DOHH2 (cell line): Measurements from ENCODE around the gene PKM.
"Not testable (repeated sequence)": the region's sequence is repeated elsewhere in the genome, so short reads cannot be mapped to it uniquely, and the experiment has no call there.

Source experiments
- H3F3A ChIP-seq: fragments of 200-600 bp; sonication (generic), shearing (Covaris generic); 2 replicates; pipeline ENCODE4 v1.6.0; 2016; ENCODE audit warnings: antibody characterized with exemption, mild to moderate bottlenecking; ENCODE audit not compliant: control insufficient read depth, insufficient read depth
- H3K27ac ChIP-seq: fragments of 200-600 bp; sonication (generic); 2 replicates; pipeline ENCODE4 v1.5.1; 2014; ENCODE audit warnings: low read depth, mild to moderate bottlenecking, low read length, moderate library complexity
- H3K27me3 ChIP-seq: fragments of 200-600 bp; sonication (generic); 2 replicates; pipeline ENCODE4 v1.6.1; 2014; ENCODE audit warnings: mild to moderate bottlenecking, low read length, mixed read lengths; ENCODE audit not compliant: control insufficient read depth
- H3K36me3 ChIP-seq: fragments of 200-600 bp; sonication (generic); 2 replicates; pipeline ENCODE4 v1.6.1; 2014; ENCODE audit warnings: mild to moderate bottlenecking, low read length, moderate library complexity, mixed read lengths; ENCODE audit not compliant: control insufficient read depth
- H3K4me1 ChIP-seq: fragments of 200-600 bp; sonication (generic); 2 replicates; pipeline ENCODE4 v1.6.1; 2014; ENCODE audit warnings: mild to moderate bottlenecking, low read length, mixed read lengths; ENCODE audit not compliant: control insufficient read depth
- H3K4me2 ChIP-seq: fragments of 200-600 bp; sonication (generic); 2 replicates; pipeline ENCODE4 v1.6.0; 2014; ENCODE audit warnings: mild to moderate bottlenecking, low read length, moderate library complexity
- H3K4me3 ChIP-seq: fragments of 200-600 bp; sonication (generic); 2 replicates; pipeline ENCODE4 v1.5.1; 2014; ENCODE audit warnings: mild to moderate bottlenecking, low read length, mixed read lengths
- H3K79me2 ChIP-seq: fragments of 200-600 bp; sonication (generic); 2 replicates; pipeline ENCODE4 v1.6.1; 2014; ENCODE audit warnings: mild to moderate bottlenecking, low read length, mixed read lengths; ENCODE audit not compliant: control insufficient read depth
- H3K9me2 ChIP-seq: fragments of 200-600 bp; sonication (generic); replicated peaks from 2 replicates; pipeline ENCODE4 v1.6.1; 2014; ENCODE audit warnings: mild to moderate bottlenecking, low read length, mixed read lengths; ENCODE audit not compliant: control insufficient read depth
- H3K9me3 ChIP-seq: fragments of 200-600 bp; sonication (generic); 2 replicates; pipeline ENCODE4 v1.6.1; 2014; ENCODE audit warnings: antibody characterized with exemption, low read length, mixed read lengths; ENCODE audit not compliant: control insufficient read depth, insufficient read depth
- H4K20me1 ChIP-seq: fragments of 200-600 bp; sonication (generic); 2 replicates; pipeline ENCODE4 v1.6.0; 2014; ENCODE audit warnings: low read depth, mild to moderate bottlenecking, antibody characterized with exemption, low read length, moderate library complexity; ENCODE audit not compliant: control insufficient read depth, insufficient read depth
- CTCF ChIP-seq: fragments of 200-600 bp; sonication (generic); IDR thresholded peaks from one replicate; pipeline ENCODE4 v1.5.1; 2014; ENCODE audit warnings: antibody characterized with exemption, mild to moderate bottlenecking, low read depth, low read length; ENCODE audit not compliant: poor library complexity, severe bottlenecking
- EZH2phosphoT487 ChIP-seq: fragments of 200-600 bp; sonication (generic); IDR thresholded peaks from 2 replicates; pipeline ENCODE4 v1.6.1; 2017; ENCODE audit warnings: borderline replicate concordance, mild to moderate bottlenecking, antibody characterized with exemption, low read length, moderate library complexity, mixed read lengths

Gene PKM

GRCh38 chr15:72173864-72174550 lies 57.0 kb downstream of the PKM start:
- H3K9me3 ChIP-seq, result no peaks in the 10 kb centered on the region
- TF ChIP-seq EZH2phosphoT487 (no peak), CTCF (no peak)
- peaks cover 15% of the 10 kb centered on the region; the same call in 1 of the 2 replicates for H3K27me3 ChIP-seq
- H3K4me1 ChIP-seq, result no peaks in the 10 kb centered on the region
- no peaks in the 10 kb centered on the region for H3K36me3 ChIP-seq
- H3K27ac ChIP-seq, result no peak overlapping the region
- no peak overlapping the region for H3K4me3 ChIP-seq
- H3K4me2 ChIP-seq, result no peak overlapping the region
- H3F3A ChIP-seq, result no peaks in the 10 kb centered on the region
- no peaks in the 10 kb centered on the region for H4K20me1 ChIP-seq
- H3K79me2 ChIP-seq, result no peaks in the 10 kb centered on the region
- H3K9me2 ChIP-seq, result no peaks in the 10 kb centered on the region

DNA sequence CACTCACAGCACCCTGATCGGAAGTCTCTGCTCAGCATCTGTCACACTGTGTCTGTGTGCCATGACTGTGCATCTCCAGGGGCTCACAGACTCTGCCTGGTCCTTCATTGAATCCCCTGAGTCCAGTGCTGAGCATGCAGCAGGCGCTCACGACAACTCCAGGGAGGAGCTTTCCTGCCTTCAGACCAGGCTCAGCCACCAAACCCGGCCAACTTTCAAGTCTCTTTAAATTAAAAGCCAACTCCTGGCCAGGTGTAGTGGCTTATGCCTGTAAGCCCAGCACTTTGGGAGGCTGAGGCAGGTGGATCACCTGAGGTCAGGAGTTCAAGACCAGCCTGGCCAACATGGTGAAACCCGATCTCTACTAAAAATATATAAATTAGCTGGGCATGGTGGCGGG lies 57.6 kb downstream of the PKM start:
- TF ChIP-seq CTCF (no peak), EZH2phosphoT487 (no peak)
- H3K4me3 ChIP-seq, result no peak overlapping the region
- no peaks in the 10 kb centered on the region for H3K4me1 ChIP-seq
- H3K4me2 ChIP-seq, result no peak overlapping the region
- H3F3A ChIP-seq, result no peaks in the 10 kb centered on the region
- H4K20me1 ChIP-seq, result no peaks in the 10 kb centered on the region
- H3K27me3 ChIP-seq, result peaks cover 21% of the 10 kb centered on the region; the same call in 1 of the 2 replicates
- H3K9me2 ChIP-seq, result no peaks in the 10 kb centered on the region
- no peaks in the 10 kb centered on the region for H3K36me3 ChIP-seq
- no peak overlapping the region for H3K27ac ChIP-seq
- no peaks in the 10 kb centered on the region for H3K79me2 ChIP-seq
- H3K9me3 ChIP-seq, result no peaks in the 10 kb centered on the region

GRCh38 chr15:72172796-72173195 lies 58.2 kb downstream of the PKM start:
- TF ChIP-seq EZH2phosphoT487 (no peak), CTCF (no peak)
- Histone ChIP-seq H3K4me1 (no peaks in the 10 kb centered on the region), H3K4me3 (no peak overlapping the region), H3K4me2 (no peak overlapping the region), H3K27me3 (peaks cover 21% of the 10 kb centered on the region; the same call in 1 of the 2 replicates), H3K9me2 (no peaks in the 10 kb centered on the region), H3K79me2 (no peaks in the 10 kb centered on the region), H3K36me3 (no peaks in the 10 kb centered on the region), H3K9me3 (no peaks in the 10 kb centered on the region), H3F3A (no peaks in the 10 kb centered on the region), H3K27ac (no peak overlapping the region), H4K20me1 (no peaks in the 10 kb centered on the region)

DNA sequence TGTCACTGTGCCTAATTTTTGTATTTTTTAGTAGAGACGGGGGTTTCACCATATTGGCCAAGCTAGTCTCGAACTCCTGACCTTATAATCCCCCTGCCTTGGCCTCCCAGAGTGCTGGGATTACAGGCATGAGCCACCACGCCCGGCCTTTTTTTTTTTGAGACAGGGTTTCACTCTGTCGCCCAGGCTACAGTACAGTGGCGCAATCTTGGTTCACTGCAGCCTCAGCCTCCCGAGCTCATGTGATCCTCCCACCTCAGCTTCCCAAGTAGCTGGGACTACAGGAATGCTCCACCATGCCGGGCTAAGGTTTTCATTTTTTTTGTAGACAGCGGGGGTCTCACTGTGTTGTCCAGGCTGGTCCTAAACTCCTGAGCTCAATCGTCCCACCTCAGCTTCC lies 59.0 kb downstream of the PKM start:
- not testable (repeated sequence) for H4K20me1 ChIP-seq, H3K27ac ChIP-seq, H3K9me3 ChIP-seq, H3K4me1 ChIP-seq, H3K9me2 ChIP-seq, H3K4me2 ChIP-seq, H3K36me3 ChIP-seq, H3K4me3 ChIP-seq, H3K79me2 ChIP-seq, H3F3A ChIP-seq
- peaks cover 25% of the 10 kb centered on the region for H3K27me3 ChIP-seq
